HepG2 (cell line): ENCODE results near the gene FBXL7. TPM values are rescaled to one million over a fixed set of nuclear protein-coding genes. Genes with fewer than 3 reads are reported as not detected.

Experiments used
- ATAC-seq: fragments of 200-7000 bp; cut with Tn5 transposase; 3 replicates; pipeline ENCODE4 v1.9.1; 2020; ENCODE audit warnings: mild to moderate bottlenecking, moderate library complexity
- BruUV-seq: library from RNA; stranded (reverse); fragments of 400-500 nt; replicated peaks from 2 replicates; lab custom pipeline; 2021; lab: Mats Ljungman, UMichigan
- CTCF ChIA-PET: fragments of 300-600 bp; formaldehyde crosslinking; extraction: SDS; loops from one replicate; lab custom pipeline; 2021; ENCODE audit warnings: low total read pairs, inconsistent platforms, low intra/inter-chr PET ratio; lab: Yijun Ruan, JAX
- POLR2A ChIA-PET: fragments of 350-600 bp; sonication (Branson Sonifier 250); formaldehyde crosslinking; loops from one replicate; lab custom pipeline; 2020; ENCODE audit warnings: antibody characterized with exemption, inconsistent platforms; lab: Yijun Ruan, JAX
- DNase-seq: peaks from one replicate; pipeline ENCODE4 v3.0.0-alpha.2; 2015; ENCODE audit warnings: low spot score
- FAIRE-seq: peaks from 3 replicates; lab custom pipeline; 2011; peaks lifted over from hg19 to GRCh38; lab: Jason Lieb, UNC
- H2AFZ ChIP-seq: one replicate; pipeline ENCODE4 v1.6.1; 2011; ENCODE audit warnings: low read length, inconsistent platforms
- H3K27ac ChIP-seq: fragments of 300-600 bp; 3 replicates; pipeline ENCODE4 v1.8.0; 2011; ENCODE audit warnings: mixed run types, mild to moderate bottlenecking, mixed read lengths, low read length, inconsistent platforms; ENCODE audit not compliant: insufficient read depth; ENCODE audit errors: extremely low read length
- H3K27me3 ChIP-seq, 2 experiments: fragments of 200-600 bp in 1 of 2; 2 replicates in 1 of 2; 3 replicates in 1 of 2; pipeline versions ENCODE4 v1.6.0 to v1.8.0; 2011; ENCODE audit warnings: low read length in 2 of 2, mild to moderate bottlenecking in 2 of 2, moderate library complexity in 2 of 2, inconsistent platforms in 1 of 2; ENCODE audit not compliant: insufficient read depth in 2 of 2, control insufficient read depth in 1 of 2
- H3K36me3 ChIP-seq, 2 experiments: fragments of 200-600 bp in 1 of 2; replicated peaks in 1 of 2; 2 replicates in 1 of 2; 3 replicates in 1 of 2; pipeline versions ENCODE4 v1.5.1 to v1.8.0; 2011; ENCODE audit warnings: low read length in 2 of 2, inconsistent platforms in 1 of 2; ENCODE audit not compliant: insufficient read depth in 2 of 2, control insufficient read depth in 1 of 2
- H3K4me1 ChIP-seq: 2 replicates; pipeline ENCODE4 v1.5.1; 2012; ENCODE audit warnings: low read length, inconsistent platforms; ENCODE audit not compliant: insufficient read depth
- H3K4me2 ChIP-seq: 2 replicates; pipeline ENCODE4 v1.6.0; 2011; ENCODE audit warnings: low read depth, low read length, inconsistent platforms
- H3K4me3 ChIP-seq, 3 experiments: fragments of 200-600 bp in 1 of 3; sonication (generic), shearing (Covaris generic) in 1 of 3; replicated peaks in 1 of 3; 2 replicates each; pipeline ENCODE4 v1.5.1; 2011 to 2016; ENCODE audit warnings: low read length in 3 of 3, inconsistent platforms in 2 of 3, low read depth in 2 of 3, mild to moderate bottlenecking in 2 of 3, control low read depth in 1 of 3, mixed read lengths in 1 of 3; ENCODE audit not compliant: insufficient read depth in 1 of 3
- H3K79me2 ChIP-seq: one replicate; pipeline ENCODE4 v1.6.1; 2011; ENCODE audit warnings: low read length, inconsistent platforms; ENCODE audit not compliant: insufficient read depth
- H3K9ac ChIP-seq: 2 replicates; pipeline ENCODE4 v1.6.0; 2011; ENCODE audit warnings: mild to moderate bottlenecking, low read depth, low read length, inconsistent platforms; ENCODE audit not compliant: insufficient read depth
- H3K9me3 ChIP-seq: 2 replicates; pipeline ENCODE4 v1.5.1; 2012; ENCODE audit warnings: mild to moderate bottlenecking, low read length
- H4K20me1 ChIP-seq: 2 replicates; pipeline ENCODE4 v1.6.0; 2011; ENCODE audit warnings: inconsistent platforms, mild to moderate bottlenecking, low read length, moderate library complexity; ENCODE audit not compliant: insufficient read depth
- DNMT1 ChIP-seq: sonication (generic); formaldehyde crosslinking; IDR thresholded peaks from 2 replicates; pipeline ENCODE4 v1.5.1; 2020; ENCODE audit warnings: mild to moderate bottlenecking, missing genetic modification reagents
- GPN1 ChIP-seq: sonication (generic); formaldehyde crosslinking; IDR thresholded peaks from 2 replicates; pipeline ENCODE4 v1.5.1; 2020; ENCODE audit warnings: missing genetic modification reagents, borderline replicate concordance
- HINFP ChIP-seq: sonication (generic); formaldehyde crosslinking; IDR thresholded peaks from 2 replicates; pipeline ENCODE4 v1.4.0; 2020; ENCODE audit warnings: low read depth, mild to moderate bottlenecking, missing genetic modification reagents
- MIXL1 ChIP-seq: IDR thresholded peaks from 2 replicates; pipeline ENCODE4 v1.6.1; 2016
- NCOA1 ChIP-seq: sonication (generic); formaldehyde crosslinking; IDR thresholded peaks from 2 replicates; pipeline ENCODE4 v1.9.0; 2021; ENCODE audit warnings: missing genetic modification reagents
- RFX5 ChIP-seq: IDR thresholded peaks from 2 replicates; pipeline ENCODE4 v1.6.1; 2011; ENCODE audit warnings: low read depth, low read length, improper control_type of control experiment
- SAP130 ChIP-seq: IDR thresholded peaks from 2 replicates; pipeline ENCODE4 v1.6.1; 2016; ENCODE audit warnings: low read depth
- ZFP41 ChIP-seq: sonication (generic); formaldehyde crosslinking; IDR thresholded peaks from 2 replicates; pipeline ENCODE4 v1.4.0; 2020; ENCODE audit warnings: mild to moderate bottlenecking, missing genetic modification reagents, borderline replicate concordance
- ZHX2 ChIP-seq, 2 experiments: sonication (generic) in 1 of 2; formaldehyde crosslinking in 1 of 2; IDR thresholded peaks; 2 replicates each; pipeline versions ENCODE4 v1.6.1 to v1.9.0; 2014 to 2022; ENCODE audit warnings: antibody characterized with exemption in 1 of 2, borderline replicate concordance in 1 of 2, inconsistent platforms in 1 of 2, low read depth in 1 of 2, missing genetic modification reagents in 1 of 2
- ZNF251 ChIP-seq: sonication (generic); formaldehyde crosslinking; IDR thresholded peaks from 2 replicates; pipeline ENCODE4 v1.9.0; 2021; ENCODE audit warnings: mild to moderate bottlenecking, missing genetic modification reagents
- ZNF484 ChIP-seq: sonication (generic); formaldehyde crosslinking; IDR thresholded peaks from 2 replicates; pipeline ENCODE4 v1.5.1; 2020; ENCODE audit warnings: mild to moderate bottlenecking, low read depth, missing genetic modification reagents, borderline replicate concordance
- ZNF839 ChIP-seq: sonication (generic); formaldehyde crosslinking; IDR thresholded peaks from 2 replicates; pipeline ENCODE4 v1.4.0; 2020; ENCODE audit warnings: missing genetic modification reagents, mild to moderate bottlenecking, borderline replicate concordance
- WGBS: methylation state at CpG from one replicate; pipeline ENCODE4 v1.1.6; 2017; ENCODE audit warnings: low lambda C conversion rate; 5-methylcytosine and 5-hydroxymethylcytosine counted together
- in situ Hi-C: cut with HindIII; loops from 2 replicates; pipeline ENCODE4 v1.10.0; 2017; ENCODE audit warnings: low pct_unique_long_range_greater_than_20kb; ENCODE audit not compliant: extremely low pct_ligation_motif_present
- intact Hi-C: fragments of 100-400 bp; cut with micrococcal nuclease; formaldehyde crosslinking; loops from one replicate; pipeline ENCODE4 v1.10.0; 2022; ENCODE audit not compliant: unreplicated experiment
- polyA plus RNA-seq, 8 experiments: library from polyadenylated mRNA; depleted of rRNA in 3 of 8; stranded (reverse) in 7 of 8; unstranded in 1 of 8; fragments of >200 nt; fragmentation: Illumina TruSeq in 4 of 8; extraction: Trizol in 4 of 8; gene quantifications; 2 replicates each; pipeline versions ENCODE4 v1.2.1 to v1.2.3, GENCODE V29; 2011 to 2016; ENCODE audit warnings: low read depth in 4 of 8, missing spikeins in 1 of 8, mixed read lengths in 1 of 8; ENCODE audit not compliant: insufficient read depth in 1 of 8
- total RNA-seq, 5 experiments: library from RNA; depleted of rRNA; stranded (reverse); fragments of >200 nt; fragmentation: Illumina TruSeq; extraction: Trizol; gene quantifications; 2 replicates each; pipeline ENCODE4 v1.2.3, GENCODE V29; 2016; ENCODE audit warnings: low read depth in 1 of 5
- TF ChIP-seq, protein P1 (sequence below): sonication (generic); formaldehyde crosslinking; IDR thresholded peaks from 2 replicates; pipeline ENCODE4; 2020; ENCODE audit warnings: missing genetic modification reagents, mild to moderate bottlenecking, borderline replicate concordance
- TF ChIP-seq, protein P2 (sequence below): IDR thresholded peaks from 2 replicates; pipeline ENCODE4 v1.6.1; 2016; ENCODE audit warnings: control low read depth

Gene FBXL7
- total and polyA plus RNA-seq, 2 of the 13 experiments (the other 11 are each of a cell fraction or from before 2014, with no cell fraction given), result 0.07 TPM; not detected in 1

DNA sequence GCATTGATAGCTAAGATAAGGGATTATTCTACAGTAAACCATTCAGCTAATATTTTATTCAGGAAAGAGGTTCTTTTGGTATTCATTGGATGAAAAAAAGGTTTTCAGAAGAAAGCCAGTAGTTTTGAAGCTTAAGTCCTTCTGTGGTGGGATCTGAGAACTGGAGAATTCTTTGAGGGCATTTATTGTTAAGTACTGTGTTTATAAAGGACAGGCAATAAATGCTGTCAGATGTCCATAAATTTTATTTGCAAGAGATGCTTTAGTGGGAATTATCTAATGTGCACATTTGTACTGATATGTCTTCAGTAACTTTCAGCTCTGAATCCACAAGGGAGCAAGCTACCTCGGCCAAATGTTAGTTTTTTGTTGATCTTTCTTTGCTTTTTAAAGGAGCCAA is 358.3 kb downstream of the FBXL7 start:
- Histone ChIP-seq H3K9me3 (peaks cover 32% of the 10 kb centered on the region), H3K4me3 (no peak overlapping the region), H4K20me1 (no peaks in the 10 kb centered on the region), H3K4me1 (no peaks in the 10 kb centered on the region), H3K4me2 (no peak overlapping the region), H3K27me3 (no peaks in the 10 kb centered on the region), H2AFZ (no peak overlapping the region), H3K79me2 (no peaks in the 10 kb centered on the region), H3K27ac (no peak overlapping the region), H3K9ac (no peak overlapping the region), H3K36me3 (no peaks in the 10 kb centered on the region)
- no TSS peak for BruUV-seq
- in situ Hi-C loops, result no loop called here
- 4% methylated on average over 1 of the region's 1 CpG for WGBS
- intact Hi-C loops, result no loop called here
- DNase-seq, result no peak
- POLR2A ChIA-PET, result no interaction called here
- FAIRE-seq, result no peak
- CTCF ChIA-PET, result no interaction called here
- ATAC-seq, result no peak
- no peak for TF ChIP-seq ZHX2 (IDR thresholded peaks at IDR 0.05; ENCODE audit: low read depth)
- TF ChIP-seq ZHX2 (CRISPR knock-in tag; IDR thresholded peaks at IDR 0.05; ENCODE audit: borderline replicate concordance), result no peak
- no peak for TF ChIP-seq HINFP (CRISPR knock-in tag)
- no peak for TF ChIP-seq NCOA1
- no peak for TF ChIP-seq MIXL1 (CRISPR knock-in tag)
- TF ChIP-seq ZNF251 (CRISPR knock-in tag), result no peak
- TF ChIP-seq RFX5, result no peak
- TF ChIP-seq SAP130 (CRISPR knock-in tag), result no peak
- TF ChIP-seq, protein P1, sequence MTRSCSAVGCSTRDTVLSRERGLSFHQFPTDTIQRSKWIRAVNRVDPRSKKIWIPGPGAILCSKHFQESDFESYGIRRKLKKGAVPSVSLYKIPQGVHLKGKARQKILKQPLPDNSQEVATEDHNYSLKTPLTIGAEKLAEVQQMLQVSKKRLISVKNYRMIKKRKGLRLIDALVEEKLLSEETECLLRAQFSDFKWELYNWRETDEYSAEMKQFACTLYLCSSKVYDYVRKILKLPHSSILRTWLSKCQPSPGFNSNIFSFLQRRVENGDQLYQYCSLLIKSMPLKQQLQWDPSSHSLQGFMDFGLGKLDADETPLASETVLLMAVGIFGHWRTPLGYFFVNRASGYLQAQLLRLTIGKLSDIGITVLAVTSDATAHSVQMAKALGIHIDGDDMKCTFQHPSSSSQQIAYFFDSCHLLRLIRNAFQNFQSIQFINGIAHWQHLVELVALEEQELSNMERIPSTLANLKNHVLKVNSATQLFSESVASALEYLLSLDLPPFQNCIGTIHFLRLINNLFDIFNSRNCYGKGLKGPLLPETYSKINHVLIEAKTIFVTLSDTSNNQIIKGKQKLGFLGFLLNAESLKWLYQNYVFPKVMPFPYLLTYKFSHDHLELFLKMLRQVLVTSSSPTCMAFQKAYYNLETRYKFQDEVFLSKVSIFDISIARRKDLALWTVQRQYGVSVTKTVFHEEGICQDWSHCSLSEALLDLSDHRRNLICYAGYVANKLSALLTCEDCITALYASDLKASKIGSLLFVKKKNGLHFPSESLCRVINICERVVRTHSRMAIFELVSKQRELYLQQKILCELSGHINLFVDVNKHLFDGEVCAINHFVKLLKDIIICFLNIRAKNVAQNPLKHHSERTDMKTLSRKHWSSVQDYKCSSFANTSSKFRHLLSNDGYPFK (CRISPR knock-in tag), result no peak
- TF ChIP-seq GPN1 (CRISPR knock-in tag), result no peak
- no peak for TF ChIP-seq ZFP41 (CRISPR knock-in tag)
- TF ChIP-seq, protein P2, sequence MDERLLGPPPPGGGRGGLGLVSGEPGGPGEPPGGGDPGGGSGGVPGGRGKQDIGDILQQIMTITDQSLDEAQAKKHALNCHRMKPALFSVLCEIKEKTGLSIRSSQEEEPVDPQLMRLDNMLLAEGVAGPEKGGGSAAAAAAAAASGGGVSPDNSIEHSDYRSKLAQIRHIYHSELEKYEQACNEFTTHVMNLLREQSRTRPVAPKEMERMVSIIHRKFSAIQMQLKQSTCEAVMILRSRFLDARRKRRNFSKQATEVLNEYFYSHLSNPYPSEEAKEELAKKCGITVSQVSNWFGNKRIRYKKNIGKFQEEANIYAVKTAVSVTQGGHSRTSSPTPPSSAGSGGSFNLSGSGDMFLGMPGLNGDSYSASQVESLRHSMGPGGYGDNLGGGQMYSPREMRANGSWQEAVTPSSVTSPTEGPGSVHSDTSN (CRISPR knock-in tag), result no peak
- TF ChIP-seq ZNF484 (CRISPR knock-in tag), result no peak
- no peak for TF ChIP-seq DNMT1 (CRISPR knock-in tag)
- TF ChIP-seq ZNF839 (CRISPR knock-in tag), result no peak
